CD4-positive, alpha-beta T cell (primary cell): ENCODE data around the gene RNF44. TPM values are rescaled to one million over a fixed set of nuclear protein-coding genes. Genes with fewer than 3 reads are reported as not detected.

Source experiments
- ATAC-seq: fragments of 200-7000 bp; cut with Tn5 transposase; one replicate; pipeline ENCODE4 v1.10.0; 2022; ENCODE audit warnings: mild to moderate bottlenecking; ENCODE audit not compliant: poor library complexity
- CTCF ChIA-PET: fragments of 350-600 bp; sonication (Branson Sonifier 250); formaldehyde crosslinking; loops from one replicate; lab custom pipeline; 2021; ENCODE audit warnings: antibody characterized with exemption, inconsistent platforms; lab: Charles Lee
- POLR2A ChIA-PET: fragments of 350-600 bp; sonication (Branson Sonifier 250); formaldehyde crosslinking; loops from one replicate; lab custom pipeline; 2021; ENCODE audit warnings: antibody characterized with exemption, inconsistent platforms; lab: Charles Lee
- DNase-seq, 14 experiments: peaks; one replicate each; pipeline ENCODE4 v3.0.0-alpha.2; 2013 to 2020; ENCODE audit warnings: mixed read lengths in 2 of 14
- H3K27ac ChIP-seq, 2 donors: one replicate each; pipeline versions ENCODE4 v1.5.1 to v1.7.0; 2013; ENCODE audit warnings: low read length in 2 of 2, low read depth in 1 of 2, mild to moderate bottlenecking in 1 of 2
- H3K27me3 ChIP-seq, 2 experiments: 1 replicate in 1 of 2; 2 replicates in 1 of 2; pipeline versions ENCODE4 v1.6.1 to v1.7.0; 2013; ENCODE audit warnings: low read length in 2 of 2, control low read depth in 1 of 2, mild to moderate bottlenecking in 1 of 2, moderate library complexity in 1 of 2; ENCODE audit not compliant: insufficient read depth in 2 of 2, control insufficient read depth in 1 of 2
- H3K36me3 ChIP-seq: one replicate; pipeline ENCODE4 v1.6.1; 2013; ENCODE audit warnings: low read length, control low read depth; ENCODE audit not compliant: insufficient read depth
- H3K4me1 ChIP-seq: one replicate; pipeline ENCODE4 v1.6.1; 2013; ENCODE audit warnings: low read length, control low read depth; ENCODE audit not compliant: insufficient read depth
- H3K4me3 ChIP-seq: one replicate; pipeline ENCODE4 v1.5.1; 2013; ENCODE audit warnings: mild to moderate bottlenecking, low read length, moderate library complexity
- H3K9me3 ChIP-seq, 2 experiments: 1 replicate in 1 of 2; 2 replicates in 1 of 2; pipeline versions ENCODE4 v1.6.1 to v1.7.0; 2013; ENCODE audit warnings: low read length in 2 of 2, mild to moderate bottlenecking in 2 of 2, control low read depth in 1 of 2, moderate library complexity in 1 of 2; ENCODE audit not compliant: control insufficient read depth in 1 of 2, insufficient read depth in 1 of 2
- H3K27ac Mint-ChIP-seq: one replicate; pipeline ENCODE4 v1.8.0; 2020; ENCODE audit warnings: mixed read lengths
- H3K27me3 Mint-ChIP-seq: one replicate; pipeline ENCODE4 v1.8.0; 2021; ENCODE audit warnings: mixed read lengths
- H3K36me3 Mint-ChIP-seq: one replicate; pipeline ENCODE4 v1.8.0; 2021; ENCODE audit warnings: low read depth, mixed read lengths
- H3K4me1 Mint-ChIP-seq: one replicate; pipeline ENCODE4 v1.8.0; 2021; ENCODE audit warnings: low read depth, mixed read lengths
- H3K4me3 Mint-ChIP-seq: one replicate; pipeline ENCODE4 v1.8.0; 2020; ENCODE audit warnings: mild to moderate bottlenecking, mixed read lengths
- H3K9me3 Mint-ChIP-seq: one replicate; pipeline ENCODE4 v1.8.0; 2020; ENCODE audit warnings: mixed read lengths
- CTCF ChIP-seq: fragments of 200-600 bp; IDR thresholded peaks from one replicate; pipeline ENCODE4 v1.8.0; 2022; ENCODE audit warnings: antibody characterized with exemption, mild to moderate bottlenecking
- intact Hi-C, 2 experiments: fragments of 100-400 bp; cut with DNase I in 1 of 2; cut with micrococcal nuclease in 1 of 2; formaldehyde crosslinking; loops; one replicate each; pipeline versions ENCODE4 v1.15.1 to v1.9.0; 2023 to 2025; cut with DNase I, micrococcal nuclease
- polyA plus RNA-seq, 2 donors: library from polyadenylated mRNA; unstranded; fragments of 120-200 nt; gene quantifications; one replicate each; pipeline ENCODE4 v1.2.1, GENCODE V29; 2013
- total RNA-seq, 174 experiments: library from RNA in 2 of 174; stranded (reverse) in 2 of 174; gene quantifications; one replicate each; pipeline ENCODE4 v1.2.3 and lab custom pipeline; 2021 to 2026

Gene RNF44
- total RNA-seq, result 100 to 1,000 TPM; 208 to 217 TPM
- 113 TPM for polyA plus RNA-seq (2013, experiment 1 of 2)
- polyA plus RNA-seq (2013, experiment 2 of 2), result 140 TPM
- total RNA-seq (lab: John Stamatoyannopoulos, UW), result 17.2 to 194 (median 86.1) reads per million in 172 experiments

GRCh38 chr5:176536902-176537553, at the start of gene RNF44:
TSS of gene RNF44 (minus strand) at chr5:176537402. CDS start at chr5:176532472, 4,930 bp downstream.
- no peaks in the 10 kb centered on the region for H3K9me3 Mint-ChIP-seq
- Histone ChIP-seq H3K36me3 (peaks cover 10% of the 10 kb centered on the region), H3K4me1 (peaks cover 79% of the 10 kb centered on the region), H3K9me3 (peaks cover 0 to 3% of the 10 kb centered on the region in 2 experiments), H3K4me3 (peak within 1 kb of the TSS; percentile 98), H3K27me3 (no peaks in the 10 kb centered on the region), H3K27ac (peak within 1 kb of the TSS; percentile 99)
- no peaks in the 10 kb centered on the region for H3K27me3 Mint-ChIP-seq
- ChIA-PET POLR2A (interaction anchor here (0.6 to 10.1 kb wide), 26 partner anchors 7 to 1059 kb away, joined by 3 to 185 read pairs (median 6); partner anchors contain the start of genes CDHR2, CLTB, FAF2 and HIGD2A), CTCF (interaction anchor here (1.3 to 7.1 kb wide), 3 partner anchors 60 to 121 kb away, joined by 3 to 42 read pairs (median 37); partner anchors contain the start of genes CLTB and FAF2)
- H3K4me1 Mint-ChIP-seq, result peaks cover 77% of the 10 kb centered on the region
- peaks cover 53% of the 10 kb centered on the region for H3K36me3 Mint-ChIP-seq
- H3K27ac Mint-ChIP-seq, result peak within 1 kb of the TSS; percentile 100
- DNase-seq (peak; percentile 97 to 99 (median 98)), ATAC-seq (peak; percentile 61)
- TF ChIP-seq CTCF, result no peak
- peak within 1 kb of the TSS; percentile 99 for H3K4me3 Mint-ChIP-seq
- intact Hi-C loops, result loop anchor here (1.0 to 10.0 kb wide), 7 partner anchors 35 to 1055 kb away; partner anchors contain the start of genes CLTB (in 1 of the 2), FAF2 (in 1 of the 2), HIGD2A (in 1 of the 2) and NOP16 (in 1 of the 2)

DNA sequence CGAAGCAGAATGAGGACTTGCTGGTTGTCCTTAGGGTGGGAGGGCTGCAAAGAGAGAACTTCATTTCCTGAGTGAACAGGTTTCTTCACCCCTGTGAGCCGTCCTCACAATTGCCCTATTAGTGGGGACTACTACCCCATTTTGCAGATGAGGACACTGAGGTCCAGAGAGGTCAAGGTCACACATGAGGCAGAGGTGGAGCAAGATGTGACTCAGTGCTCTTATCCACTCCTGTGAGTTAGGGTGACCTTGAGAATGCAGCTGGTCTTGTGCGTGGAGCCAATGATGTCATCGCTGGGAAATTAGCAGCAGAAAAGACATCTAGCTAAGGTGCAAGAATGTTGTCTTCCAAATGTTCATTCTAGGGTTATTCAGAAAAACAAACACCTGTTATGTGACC, 45.9 kb upstream of the RNF44 start:
- H3K36me3 ChIP-seq, result no peaks in the 10 kb centered on the region
- no peaks in the 10 kb centered on the region for H3K36me3 Mint-ChIP-seq
- ChIA-PET CTCF (interaction anchor here (0.5 kb wide), 1 partner anchor 31 kb away, joined by 3 read pairs; no protein-coding TSS in a partner anchor), POLR2A (interaction anchor here (0.6 kb wide), 1 partner anchor 46 kb away, joined by 3 read pairs; no protein-coding TSS in a partner anchor)
- peaks cover 5% of the 10 kb centered on the region for H3K4me1 ChIP-seq
- peaks cover 15 to 35% of the 10 kb centered on the region in 2 experiments for H3K9me3 ChIP-seq
- no peaks in the 10 kb centered on the region for H3K4me1 Mint-ChIP-seq
- no peak overlapping the region for H3K4me3 ChIP-seq
- TF ChIP-seq CTCF, result no peak
- H3K4me3 Mint-ChIP-seq, result no peak overlapping the region
- H3K9me3 Mint-ChIP-seq, result peaks cover 5% of the 10 kb centered on the region
- intact Hi-C loops, result no loop called here
- ATAC-seq (no peak), DNase-seq (no peak)
- no peak overlapping the region for H3K27ac Mint-ChIP-seq
- no peaks in the 10 kb centered on the region for H3K27me3 ChIP-seq
- no peaks in the 10 kb centered on the region for H3K27me3 Mint-ChIP-seq
- H3K27ac ChIP-seq, result no peak overlapping the region

GRCh38 chr5:176581361-176581760, 44.2 kb upstream of the RNF44 start:
- no peaks in the 10 kb centered on the region for H3K36me3 Mint-ChIP-seq
- Histone ChIP-seq H3K4me1 (peaks cover 5% of the 10 kb centered on the region), H3K9me3 (peaks cover 15 to 31% of the 10 kb centered on the region in 2 experiments), H3K27ac (no peak overlapping the region), H3K27me3 (no peaks in the 10 kb centered on the region), H3K36me3 (no peaks in the 10 kb centered on the region), H3K4me3 (no peak overlapping the region)
- POLR2A ChIA-PET, result no interaction called here
- no peak overlapping the region for H3K27ac Mint-ChIP-seq
- intact Hi-C loops, result no loop called here
- no peak for DNase-seq
- CTCF ChIA-PET, result no interaction called here
- peaks cover 5% of the 10 kb centered on the region for H3K9me3 Mint-ChIP-seq
- H3K27me3 Mint-ChIP-seq, result no peaks in the 10 kb centered on the region
- H3K4me1 Mint-ChIP-seq, result no peaks in the 10 kb centered on the region
- ATAC-seq, result no peak
- TF ChIP-seq CTCF, result no peak
- H3K4me3 Mint-ChIP-seq, result no peak overlapping the region
